WI38 (cell line): ENCODE data around the gene DPF3.
"Not testable (repeated sequence)": the region's sequence is repeated elsewhere in the genome, so short reads cannot be mapped to it uniquely, and the experiment has no call there.

ENCODE experiments used
- H3K4me3 ChIP-seq: 2 replicates; pipeline ENCODE4 v1.5.1; 2011; ENCODE audit warnings: low read depth, mild to moderate bottlenecking, control low read depth, low read length
- CTCF ChIP-seq: IDR thresholded peaks from 2 replicates; pipeline ENCODE4 v1.5.1; 2012; ENCODE audit warnings: low read depth, mild to moderate bottlenecking, control low read depth, low read length

The DPF3 gene

GRCh38 chr14:72876005-72876709, 17.7 kb downstream of the DPF3 start:
- TF ChIP-seq CTCF = no peak
- no peak overlapping the region for H3K4me3 ChIP-seq

GRCh38 chr14:72870878-72871277, 23.0 kb downstream of the DPF3 start:
- not testable (repeated sequence) for H3K4me3 ChIP-seq

- no peak for TF ChIP-seq CTCF
- H3K4me3 ChIP-seq = no peak overlapping the region
Observed at GRCh38 chr14:72869407-72870329, 24.2 kb downstream of the DPF3 start.

GRCh38 chr14:72868500-72868899, 25.4 kb downstream of the DPF3 start:
- TF ChIP-seq CTCF = no peak
- no peak overlapping the region for H3K4me3 ChIP-seq

GRCh38 chr14:72864712-72865365, 29.1 kb downstream of the DPF3 start:
- no peak for TF ChIP-seq CTCF
- no peak overlapping the region for H3K4me3 ChIP-seq

- no peak overlapping the region for H3K4me3 ChIP-seq
- TF ChIP-seq CTCF = no peak
Observed at GRCh38 chr14:72863216-72864006, 30.5 kb downstream of the DPF3 start.

- no peak overlapping the region for H3K4me3 ChIP-seq
- TF ChIP-seq CTCF = no peak
Observed at GRCh38 chr14:72856530-72857266, 37.2 kb downstream of the DPF3 start.
